HG03108 (cell line): ENCODE data around the gene GNG5.
"Not testable (repeated sequence)": the region's sequence is repeated elsewhere in the genome, so short reads cannot be mapped to it uniquely, and the experiment has no call there.

ENCODE experiments used
- ATAC-seq: cut with Tn5 transposase; IDR thresholded peaks from one replicate; pipeline ENCODE4 v1.9.1; 2021; ENCODE audit warnings: moderate library complexity; ENCODE audit not compliant: unreplicated experiment

The GNG5 gene

DNA sequence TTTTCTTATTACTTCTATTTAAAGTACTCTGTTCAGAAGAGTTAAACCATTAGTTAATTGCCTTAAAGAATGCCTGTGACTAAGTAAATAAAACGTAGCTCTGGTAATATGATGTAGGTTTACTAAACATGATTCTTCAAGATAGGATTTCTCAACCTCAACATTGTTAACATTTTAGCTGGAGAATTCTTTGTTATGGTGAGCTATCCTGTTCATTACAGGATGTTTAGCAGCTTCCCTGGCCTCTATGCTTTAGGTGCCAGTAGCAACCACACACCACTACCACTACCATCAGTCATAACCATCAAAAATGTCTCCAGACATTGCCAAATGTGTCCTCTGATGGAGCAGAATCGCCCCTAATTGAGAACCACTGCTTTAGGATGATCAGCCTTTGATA, 16.6 kb downstream of the GNG5 start:
- no peak for ATAC-seq

DNA sequence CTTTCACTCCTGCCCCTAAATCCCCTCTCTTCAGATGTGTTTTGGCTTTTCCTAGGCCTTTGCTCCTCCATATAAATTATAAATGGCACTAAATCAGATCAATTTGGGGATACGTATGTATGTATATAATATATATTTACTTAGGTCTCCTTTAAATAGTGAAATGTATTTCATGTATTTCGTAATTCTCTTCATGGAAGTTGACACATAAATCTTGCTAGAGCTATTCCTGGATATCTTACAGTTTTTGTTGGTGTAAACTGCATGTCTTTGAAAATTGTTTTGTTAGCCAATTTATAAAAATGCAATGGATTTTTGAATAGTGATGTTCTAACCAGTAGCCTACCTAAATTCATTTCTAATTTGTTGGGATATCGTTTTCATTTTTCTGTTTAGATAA, 18.3 kb downstream of the GNG5 start:
- no peak for ATAC-seq

DNA sequence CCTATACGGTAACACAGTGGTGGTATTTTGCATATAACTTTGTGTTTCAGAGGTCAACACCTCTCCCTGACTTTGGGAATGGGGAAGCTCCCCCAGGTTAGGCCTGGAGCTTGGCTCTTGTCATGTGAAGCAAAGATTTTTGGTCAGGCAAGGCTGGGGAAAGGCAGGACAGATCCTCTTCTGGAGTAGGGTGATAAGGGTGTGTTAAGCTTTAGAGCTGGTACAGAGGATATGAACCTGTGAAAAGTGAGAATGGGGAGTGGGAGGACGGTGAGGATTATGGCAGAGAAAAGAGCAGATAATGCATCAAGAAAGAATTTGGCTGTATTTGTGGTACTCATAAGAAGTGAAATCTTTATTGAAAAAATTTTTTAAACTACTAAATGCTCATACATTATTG, 25.1 kb downstream of the GNG5 start:
- ATAC-seq = no peak

DNA sequence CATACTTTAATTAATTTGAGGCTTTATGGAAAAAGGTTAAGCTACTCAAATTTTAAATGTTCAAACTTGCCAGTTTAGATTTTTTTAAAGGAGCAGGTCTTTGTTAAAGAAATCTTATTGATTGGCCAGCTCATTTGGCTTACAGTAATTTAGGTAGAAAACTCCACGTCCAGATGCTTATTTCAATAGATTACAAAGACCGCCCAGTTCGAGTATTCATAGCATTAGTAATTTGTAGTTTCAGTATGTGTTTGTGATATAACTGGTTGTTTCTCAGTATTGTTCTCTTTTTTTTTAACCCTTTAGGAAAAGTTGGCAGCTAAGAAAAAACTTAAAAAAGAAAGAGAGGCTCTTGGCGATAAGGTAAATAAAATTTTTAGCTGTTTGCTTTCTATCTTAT, 25.7 kb downstream of the GNG5 start:
- ATAC-seq = no peak

DNA sequence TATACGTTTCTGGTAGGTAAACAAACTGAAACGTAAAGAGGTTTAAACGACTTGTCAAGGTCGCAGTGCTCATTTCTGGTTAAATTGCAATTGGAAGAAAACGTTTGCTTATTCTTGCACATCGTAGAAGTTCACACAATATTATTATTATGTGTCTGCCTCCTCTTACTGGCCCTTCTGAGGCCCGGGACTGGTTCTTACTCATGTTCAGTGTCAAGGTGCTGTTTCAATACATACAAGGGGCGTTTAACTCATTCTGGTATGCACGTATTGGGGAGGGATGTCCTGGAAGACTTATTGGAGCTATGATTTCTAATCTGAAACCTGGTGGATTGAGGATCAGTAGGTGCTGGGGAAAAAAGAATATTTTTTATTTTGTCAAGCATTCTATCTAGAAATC, 26.4 kb downstream of the GNG5 start:
- ATAC-seq = no peak

DNA sequence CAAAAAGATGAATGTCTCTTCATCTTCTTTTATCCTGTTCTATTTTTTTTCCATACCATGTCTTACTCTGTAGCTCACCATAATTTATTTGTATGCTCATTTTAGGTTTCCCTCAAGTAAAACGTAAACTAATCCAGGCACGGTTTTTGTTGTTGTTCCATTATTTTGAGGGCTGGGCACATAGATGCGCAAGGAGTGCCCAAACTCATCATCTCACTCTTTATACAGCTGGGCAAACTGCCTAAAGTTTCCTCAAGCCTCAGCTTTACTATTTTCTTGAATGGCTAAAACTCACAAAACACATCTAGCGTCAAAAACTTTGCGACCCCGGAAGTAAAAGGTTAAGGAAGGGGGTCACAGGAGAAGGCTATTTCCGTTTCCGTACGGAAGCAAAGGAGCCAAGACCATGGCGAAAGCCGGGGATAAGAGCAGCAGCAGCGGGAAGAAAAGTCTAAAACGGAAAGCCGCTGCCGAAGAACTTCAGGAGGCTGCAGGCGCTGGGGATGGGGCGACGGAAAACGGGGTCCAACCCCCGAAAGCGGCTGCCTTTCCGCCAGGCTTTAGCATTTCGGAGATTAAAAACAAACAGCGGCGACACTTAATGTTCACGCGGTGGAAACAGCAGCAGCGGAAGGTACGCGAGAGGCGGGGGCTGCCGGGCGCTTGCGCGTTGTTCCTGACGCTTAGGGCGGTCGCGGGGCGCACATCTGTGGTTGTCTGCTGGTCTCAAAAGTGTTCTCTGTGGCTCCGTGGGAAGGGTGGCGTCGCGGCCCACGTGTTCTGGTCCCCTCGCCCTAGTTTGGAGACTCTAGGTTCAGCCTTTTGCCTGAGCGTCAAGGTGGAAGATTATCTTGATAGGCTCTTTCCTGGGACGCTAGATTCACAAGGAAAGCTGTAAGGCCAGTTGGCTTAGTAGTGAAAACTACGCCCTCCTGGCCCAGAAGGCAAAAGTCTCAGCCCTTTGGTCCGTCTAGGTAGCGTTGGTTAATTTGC, 27.2 kb downstream of the GNG5 start, which contains the start of gene RPF1:
Gene RPF1, plus strand, starts transcription at position 391 of the 993 bp plus-strand sequence. Its CDS starts 16 bp downstream, at position 407.
- peak; percentile 93 for ATAC-seq

DNA sequence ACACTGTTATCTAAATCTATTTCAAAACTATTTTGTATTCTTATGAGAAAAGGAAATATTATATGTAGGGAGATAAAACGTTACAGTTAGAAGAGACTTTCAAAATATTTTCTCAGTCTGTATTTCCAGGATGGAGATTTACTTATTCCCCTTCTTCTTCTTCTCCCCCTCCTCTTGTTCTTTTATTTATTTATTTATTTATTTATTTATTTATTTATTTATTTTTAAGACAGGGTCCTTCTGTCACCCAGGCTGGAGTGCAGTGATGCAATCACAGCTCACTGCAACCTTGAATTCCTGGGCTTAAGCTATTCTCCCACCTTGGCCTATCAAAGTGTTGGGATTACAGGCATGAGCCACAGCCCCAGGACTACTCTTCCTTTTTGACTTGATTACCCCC, 30.2 kb downstream of the GNG5 start:
- no peak for ATAC-seq

DNA sequence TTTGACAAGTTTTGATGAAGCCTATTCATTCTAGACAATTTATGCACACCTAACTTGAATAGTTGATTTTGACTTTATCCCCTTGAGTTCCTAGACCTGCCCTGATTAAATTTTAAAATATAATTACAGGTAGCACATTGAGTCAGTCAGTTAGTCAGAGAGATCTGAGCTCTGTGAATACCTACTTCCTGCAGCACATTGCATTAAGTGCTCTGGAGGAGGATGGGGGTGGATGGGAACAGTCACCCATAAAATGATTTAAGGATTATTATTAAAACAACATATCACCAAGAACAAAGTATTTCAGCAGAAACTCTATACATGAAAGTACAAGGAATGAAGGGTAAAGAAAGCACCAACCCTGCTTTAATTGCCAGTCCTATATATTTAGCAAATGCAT, 39.1 kb downstream of the GNG5 start:
- ATAC-seq = no peak

DNA sequence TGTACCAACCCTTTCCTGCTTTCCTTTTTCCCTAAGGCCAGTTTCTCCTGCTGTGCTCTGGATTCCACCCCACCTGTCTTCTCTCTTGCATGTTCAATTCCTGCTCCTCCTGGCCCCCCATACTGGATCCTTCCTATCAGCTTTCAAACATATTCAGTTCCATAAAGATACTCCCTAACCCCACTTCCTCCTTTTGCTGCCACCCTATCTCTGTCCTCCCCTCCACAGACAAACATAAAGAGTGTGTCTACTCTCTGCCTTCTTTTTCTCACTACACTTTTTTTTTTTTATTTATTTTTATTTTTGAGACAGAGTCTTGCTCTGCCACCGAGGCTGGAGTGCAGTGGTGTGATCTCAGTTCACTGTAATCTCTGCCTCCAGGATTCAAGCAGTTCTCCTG, 44.3 kb downstream of the GNG5 start:
- no peak for ATAC-seq

DNA sequence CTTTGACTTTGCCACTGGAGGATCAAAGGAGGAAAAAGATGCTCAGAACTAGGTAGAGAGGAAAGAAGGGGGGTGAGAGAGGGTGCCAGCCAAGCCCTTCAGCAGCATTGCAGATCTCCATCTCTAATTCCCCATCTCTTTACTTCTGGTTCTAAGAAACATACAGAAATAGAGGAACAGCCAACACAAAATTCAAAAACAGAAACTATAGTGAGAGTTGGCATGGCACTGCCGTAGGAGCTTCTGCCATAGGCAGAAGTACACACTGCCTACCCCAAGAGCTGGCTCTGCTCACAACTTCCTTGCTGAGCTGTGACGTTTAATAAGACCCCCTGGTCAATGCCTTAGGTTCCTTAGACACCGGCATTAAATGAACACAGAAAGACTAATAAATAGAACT, 53.9 kb downstream of the GNG5 start:
- no peak for ATAC-seq

DNA sequence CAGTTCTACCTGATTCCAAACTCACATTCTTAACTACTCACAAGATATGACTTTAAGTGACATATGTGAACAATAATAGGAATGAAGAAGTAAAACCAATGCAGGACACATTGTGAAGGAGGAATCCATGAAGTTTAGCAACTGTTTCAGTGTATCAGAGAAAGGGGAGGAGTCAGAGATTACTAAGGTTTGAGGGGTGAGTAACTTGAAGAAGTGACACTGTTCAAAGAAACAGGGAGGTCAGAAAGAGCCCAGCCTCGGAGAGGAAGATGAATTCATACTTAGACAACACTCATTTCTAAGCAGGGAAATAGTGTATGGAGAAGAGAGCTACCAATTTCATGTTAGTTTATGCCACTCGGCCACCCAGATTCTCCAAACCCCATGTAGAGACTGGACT, 55.5 kb downstream of the GNG5 start:
- ATAC-seq = no peak

DNA sequence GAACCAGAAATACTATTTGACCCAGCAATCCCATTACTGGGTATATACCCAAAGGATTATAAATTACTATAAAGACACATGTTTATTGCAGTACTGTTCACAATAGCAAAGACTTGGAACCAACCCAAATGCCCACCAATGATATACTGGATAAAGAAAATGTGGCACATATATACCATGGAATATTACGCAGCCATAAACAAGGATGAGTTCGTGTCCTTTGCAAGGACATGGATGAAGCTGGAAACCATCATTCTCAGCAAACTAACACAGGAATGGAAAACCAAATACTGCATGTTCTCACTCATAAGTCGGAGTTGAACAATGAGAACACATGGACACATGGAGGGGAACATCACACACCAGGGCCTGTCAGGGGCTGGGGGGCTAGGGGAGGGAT, 57.7 kb downstream of the GNG5 start:
- not testable (repeated sequence) for ATAC-seq
